H1 (cell line): ENCODE measurements around the gene ASTL. TPM values are rescaled to one million over a fixed set of nuclear protein-coding genes. Genes with fewer than 3 reads are reported as not detected.

Experiments
- CTCF ChIA-PET: fragments of 300-600 bp; sonication (Branson Sonifier 250); formaldehyde crosslinking; loops from one replicate; lab custom pipeline; 2021; ENCODE audit not compliant: partially characterized antibody; lab: Charles Lee
- POLR2A ChIA-PET: fragments of 300-600 bp; sonication (Branson Sonifier 250); formaldehyde crosslinking; loops from one replicate; lab custom pipeline; 2021; ENCODE audit warnings: inconsistent platforms; ENCODE audit not compliant: partially characterized antibody; lab: Charles Lee
- DNase-seq, 2 experiments: peaks; one replicate each; pipeline versions ENCODE4 v3.0.0 to v3.0.0-alpha.2; 2010 to 2022; ENCODE audit warnings: low spot score in 2 of 2, low read depth in 1 of 2, mixed read lengths in 1 of 2
- FAIRE-seq: peaks from 2 replicates; lab custom pipeline; 2011; peaks lifted over from hg19 to GRCh38; lab: Jason Lieb, UNC
- H2AFZ ChIP-seq: 2 replicates; pipeline ENCODE4 v1.8.1; 2012; ENCODE audit warnings: low read length, inconsistent platforms
- H2AK5ac ChIP-seq: 2 replicates; pipeline ENCODE4 v1.6.1; 2013; ENCODE audit warnings: low read depth, low read length
- H2BK120ac ChIP-seq: replicated peaks from 2 replicates; pipeline ENCODE3; 2013; ENCODE audit warnings: low read depth, low read length, inconsistent platforms
- H2BK12ac ChIP-seq: 2 replicates; pipeline ENCODE4 v1.6.1; 2013; ENCODE audit warnings: low read depth, low read length
- H2BK15ac ChIP-seq: 2 replicates; pipeline ENCODE4 v1.6.1; 2013; ENCODE audit warnings: low read length
- H2BK20ac ChIP-seq: 2 replicates; pipeline ENCODE4 v1.6.1; 2013; ENCODE audit warnings: low read length
- H2BK5ac ChIP-seq: 2 replicates; pipeline ENCODE4 v1.6.1; 2013; ENCODE audit warnings: low read depth, low read length
- H3K14ac ChIP-seq: 2 replicates; pipeline ENCODE4 v1.6.1; 2013; ENCODE audit warnings: inconsistent platforms; ENCODE audit not compliant: insufficient read length
- H3K18ac ChIP-seq: 2 replicates; pipeline ENCODE4 v1.6.1; 2013; ENCODE audit warnings: low read length; ENCODE audit errors: extremely low read depth
- H3K23ac ChIP-seq: 2 replicates; pipeline ENCODE4 v1.6.1; 2013; ENCODE audit warnings: inconsistent platforms; ENCODE audit not compliant: insufficient read length
- H3K23me2 ChIP-seq: 2 replicates; pipeline ENCODE4 v1.6.1; 2013; ENCODE audit warnings: low read depth, low read length
- H3K27ac ChIP-seq: 2 replicates; pipeline ENCODE4 v1.6.1; 2011; ENCODE audit warnings: low read depth, low read length, inconsistent platforms
- H3K27me3 ChIP-seq, 4 experiments: replicated peaks in 1 of 4; 1 replicate in 1 of 4; 2 replicates in 3 of 4; pipeline versions ENCODE4 v1.6.1 to v1.8.1; 2011 to 2013; ENCODE audit warnings: low read length in 3 of 4, mild to moderate bottlenecking in 3 of 4, inconsistent platforms in 2 of 4, mixed read lengths in 2 of 4, moderate library complexity in 1 of 4; ENCODE audit not compliant: control insufficient read depth in 3 of 4, insufficient read depth in 3 of 4; ENCODE audit errors: extremely low read depth in 1 of 4
- H3K36me3 ChIP-seq, 4 experiments: 2 replicates each; pipeline versions ENCODE4 v1.6.1 to v1.8.1; 2011 to 2013; ENCODE audit warnings: mild to moderate bottlenecking in 4 of 4, low read length in 3 of 4, moderate library complexity in 2 of 4, control low read depth in 1 of 4, inconsistent platforms in 1 of 4; ENCODE audit not compliant: insufficient read depth in 4 of 4, control insufficient read depth in 2 of 4
- H3K4ac ChIP-seq: replicated peaks from 2 replicates; pipeline ENCODE3; 2013; ENCODE audit warnings: low read length, low read depth, mixed read lengths, inconsistent platforms; ENCODE audit not compliant: insufficient read length
- H3K4me1 ChIP-seq, 4 experiments: replicated peaks in 1 of 4; 1 replicate in 1 of 4; 2 replicates in 3 of 4; pipeline versions ENCODE4 v1.6.1 to v1.8.1; 2011 to 2013; ENCODE audit warnings: low read length in 3 of 4, inconsistent platforms in 2 of 4, mixed read lengths in 1 of 4; ENCODE audit not compliant: insufficient read depth in 4 of 4, control insufficient read depth in 3 of 4
- H3K4me2 ChIP-seq, 2 experiments: 2 replicates each; pipeline versions ENCODE4 v1.6.1 to v1.8.1; 2011 to 2013; ENCODE audit warnings: low read depth in 2 of 2, low read length in 2 of 2, control low read depth in 1 of 2, inconsistent platforms in 1 of 2, mild to moderate bottlenecking in 1 of 2; ENCODE audit not compliant: insufficient read depth in 1 of 2
- H3K4me3 ChIP-seq, 4 experiments: fragments of 200-600, 300-600 bp in 1 of 4; sonication (generic), shearing (Covaris generic), sonication (Bioruptor Twin) in 1 of 4; 2 replicates each; pipeline versions ENCODE4 v1.5.1 to v1.8.1; 2011 to 2016; ENCODE audit warnings: low read length in 4 of 4, low read depth in 3 of 4, control low read depth in 2 of 4, inconsistent platforms in 2 of 4, mild to moderate bottlenecking in 2 of 4, mixed read lengths in 1 of 4, moderate library complexity in 1 of 4; ENCODE audit not compliant: insufficient read depth in 2 of 4; ENCODE audit errors: extremely low read depth in 1 of 4
- H3K56ac ChIP-seq: replicated peaks from 2 replicates; pipeline ENCODE3; 2013; ENCODE audit warnings: low read depth, mild to moderate bottlenecking, mixed read lengths, low read length, inconsistent platforms; ENCODE audit not compliant: insufficient read length
- H3K79me1 ChIP-seq: 2 replicates; pipeline ENCODE4 v1.6.1; 2013; ENCODE audit warnings: low read depth, low read length, control low read depth
- H3K79me2 ChIP-seq, 2 experiments: 2 replicates each; pipeline versions ENCODE4 v1.6.1 to v1.8.1; 2012 to 2013; ENCODE audit warnings: low read length in 2 of 2, mild to moderate bottlenecking in 2 of 2, inconsistent platforms in 1 of 2; ENCODE audit not compliant: insufficient read depth in 2 of 2, control insufficient read depth in 1 of 2
- H3K9ac ChIP-seq, 4 experiments: replicated peaks in 1 of 4; 1 replicate in 1 of 4; 2 replicates in 3 of 4; pipeline versions ENCODE4 v1.6.1 to v1.8.1; 2011 to 2013; ENCODE audit warnings: low read depth in 3 of 4, low read length in 3 of 4, control low read depth in 2 of 4, mild to moderate bottlenecking in 2 of 4, moderate library complexity in 2 of 4, inconsistent platforms in 1 of 4; ENCODE audit errors: extremely low read depth in 1 of 4
- H3K9me3 ChIP-seq, 2 experiments: 2 replicates each; pipeline versions ENCODE4 v1.6.1 to v1.8.1; 2012 to 2013; ENCODE audit warnings: mild to moderate bottlenecking in 2 of 2, moderate library complexity in 2 of 2, control low read depth in 1 of 2, inconsistent platforms in 1 of 2, low read depth in 1 of 2, low read length in 1 of 2, mixed read lengths in 1 of 2; ENCODE audit not compliant: insufficient read depth in 2 of 2
- H4K20me1 ChIP-seq, 2 experiments: replicated peaks in 1 of 2; 2 replicates each; pipeline versions ENCODE3 to v1.8.1; 2011 to 2013; ENCODE audit warnings: inconsistent platforms in 2 of 2, low read length in 2 of 2, mild to moderate bottlenecking in 1 of 2; ENCODE audit not compliant: insufficient read depth in 2 of 2, control insufficient read depth in 1 of 2
- H4K5ac ChIP-seq: 2 replicates; pipeline ENCODE4 v1.6.1; 2013; ENCODE audit warnings: low read length, low read depth, mixed read lengths, inconsistent platforms; ENCODE audit not compliant: insufficient read length
- H4K8ac ChIP-seq: 2 replicates; pipeline ENCODE4 v1.8.0; 2013; ENCODE audit warnings: mild to moderate bottlenecking, moderate library complexity, low read length, inconsistent platforms; ENCODE audit not compliant: insufficient read depth; ENCODE audit errors: extremely low read depth
- H4K91ac ChIP-seq: replicated peaks from 2 replicates; pipeline ENCODE3; 2013; ENCODE audit warnings: low read length, mixed read lengths, inconsistent platforms; ENCODE audit not compliant: insufficient read length
- ASH2L ChIP-seq: fragments of 200-600, 300-600 bp; sonication (generic); IDR thresholded peaks from one replicate; pipeline ENCODE4 v1.7.1; 2017; ENCODE audit warnings: low read length
- EGR1 ChIP-seq: IDR thresholded peaks from 2 replicates; pipeline ENCODE4 v1.6.1; 2011; ENCODE audit warnings: low read depth, low read length, borderline replicate concordance
- EP300 ChIP-seq, 2 experiments: IDR thresholded peaks; 1 replicate in 1 of 2; 2 replicates in 1 of 2; pipeline ENCODE4 v1.6.1; 2011 to 2012; ENCODE audit warnings: low read depth in 2 of 2, low read length in 2 of 2, mild to moderate bottlenecking in 2 of 2, borderline replicate concordance in 1 of 2, inconsistent platforms in 1 of 2, moderate library complexity in 1 of 2
- RAD21 ChIP-seq, 2 experiments: IDR thresholded peaks in 1 of 2; conservative IDR thresholded peaks in 1 of 2; 2 replicates each; pipeline ENCODE4 v1.6.1; 2011; ENCODE audit warnings: low read depth in 2 of 2, low read length in 2 of 2, improper control_type of control experiment in 1 of 2, inconsistent platforms in 1 of 2, mild to moderate bottlenecking in 1 of 2, moderate library complexity in 1 of 2
- TEAD4 ChIP-seq: IDR thresholded peaks from 2 replicates; pipeline ENCODE4 v1.6.1; 2012; ENCODE audit warnings: low read depth, low read length, inconsistent platforms, mixed read lengths
- WGBS, 2 experiments: shearing (Covaris generic) in 1 of 2; methylation state at CpG; one replicate each; pipeline versions ENCODE4 v1.1.6 to v1.1.7; 2013 to 2015; ENCODE audit warnings: low lambda C conversion rate in 2 of 2, mixed read lengths in 2 of 2, inconsistent platforms in 1 of 2, low coverage in 1 of 2, missing lambda C conversion rate in 1 of 2; ENCODE audit not compliant: insufficient replicate concordance in 2 of 2, insufficient coverage in 1 of 2, insufficient read length in 1 of 2; ENCODE audit errors: extremely low coverage in 1 of 2, missing lambda C conversion rate in 1 of 2; 5-methylcytosine and 5-hydroxymethylcytosine counted together
- polyA plus RNA-seq, 7 experiments: library from polyadenylated mRNA; depleted of rRNA in 3 of 7; stranded (reverse) in 5 of 7; unstranded in 2 of 7; fragments of >200 nt in 5 of 7; fragments of 200-250 nt in 2 of 7; gene quantifications; 1 replicate in 5 of 7; 2 replicates in 1 of 7; 4 replicates in 1 of 7; pipeline versions ENCODE4 v1.2.1 to v1.2.3, GENCODE V29; 2011 to 2013; ENCODE audit warnings: missing spikeins in 2 of 7, mixed read lengths in 2 of 7
- total RNA-seq: library from RNA; stranded (reverse); fragmentation: NEBNext Ultra II Directional; extraction: Animal tissue kit (Norgen Biotek cat#: 25700); gene quantifications from 2 replicates; pipeline ENCODE4 v1.2.1, GENCODE V29; 2021

ASTL gene
- total and polyA plus RNA-seq, 2 of the 8 experiments (the other 6 are each of a cell fraction or from before 2014, with no cell fraction given): 0.60 to 1.4 TPM

DNA sequence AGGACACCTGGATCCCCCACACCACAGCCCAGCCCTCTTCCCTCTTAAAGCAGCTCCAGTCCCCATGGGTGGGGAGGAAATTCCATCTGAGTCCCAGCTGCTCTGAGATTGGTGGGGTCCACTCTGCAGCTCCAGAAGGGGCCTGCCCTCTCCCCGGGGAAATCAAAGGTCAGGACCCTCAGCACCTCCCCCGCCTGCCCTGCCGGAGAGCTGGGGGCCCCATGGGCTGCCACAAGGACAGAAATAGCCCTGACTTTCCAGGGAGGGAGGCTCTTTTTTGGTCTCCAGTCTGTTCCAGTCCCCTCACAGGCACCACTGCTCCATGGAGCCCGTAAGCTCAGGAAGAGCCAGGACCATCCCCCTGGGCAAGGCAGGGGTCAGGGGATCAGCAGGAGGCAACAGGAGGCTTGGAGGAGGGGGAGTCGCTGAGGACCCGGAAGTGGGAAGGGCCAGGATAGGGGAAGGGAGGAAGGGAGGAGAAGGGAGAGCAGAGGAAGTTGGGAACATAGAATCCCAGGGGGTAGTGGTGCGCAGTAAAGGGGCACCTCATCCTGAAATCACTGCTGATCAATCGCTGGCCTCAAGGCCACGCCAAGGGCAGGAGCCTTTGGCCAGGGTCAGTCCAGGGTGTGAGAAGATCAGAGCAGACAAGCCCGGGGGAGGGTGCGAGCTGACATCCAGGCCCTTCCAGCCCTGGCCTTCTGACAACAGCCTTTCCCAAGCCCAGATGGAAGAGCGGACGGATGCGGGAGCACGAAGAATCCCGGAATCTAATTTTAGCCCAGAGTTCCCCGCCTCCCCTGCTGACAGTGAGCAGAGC lies 29.6 kb downstream of the ASTL start:
- no peak overlapping the region for H3K56ac ChIP-seq
- no peaks in the 10 kb centered on the region for H3K36me3 ChIP-seq
- no peak overlapping the region for H3K9ac ChIP-seq
- H2BK15ac ChIP-seq: no peak overlapping the region; the same call in 1 of the 2 replicates
- peak overlapping the region; percentile 64 for H2AFZ ChIP-seq
- H4K8ac ChIP-seq: peak overlapping the region; percentile 62
- H3K18ac ChIP-seq: peak overlapping the region; percentile 66
- H4K5ac ChIP-seq: no peak overlapping the region
- H3K9me3 ChIP-seq: peaks cover 4 to 11% of the 10 kb centered on the region in 2 experiments
- peak overlapping the region; percentile 60; the same call in 1 of the 2 replicates for H2BK12ac ChIP-seq
- peak; percentile 52; the same call in 1 of the 2 replicates for TF ChIP-seq EGR1
- TF ChIP-seq EP300 (IDR thresholded peaks at IDR 0.05; ENCODE audit: borderline replicate concordance in 1 of 2, low read depth in 2 of 2, low read length in 2 of 2): peak in 1 of 2 experiments; percentile 26; a peak in 1 of 3 replicates
- no peak for TF ChIP-seq RAD21 (IDR thresholded peaks at IDR 0.05 in 1 of 2, conservative IDR thresholded peaks at IDR 0.05 in 1 of 2; ENCODE audit: low read depth in 2 of 2, low read length in 2 of 2)
- TF ChIP-seq TEAD4: no peak
- TF ChIP-seq ASH2L: peak; percentile 73
- TF ChIP-seq, all 59 proteins: peak for 3
- Histone ChIP-seq H4K91ac (peak overlapping the region; percentile 38), H4K20me1 (no peaks in the 10 kb centered on the region), H3K79me1 (no peaks in the 10 kb centered on the region), H2BK120ac (no peak overlapping the region), H3K4me3 (peak overlapping the region in 1 of 4 experiments; percentile 35; a peak in 1 of 8 replicates), H3K23ac (no peak overlapping the region), H3K27ac (peak overlapping the region; percentile 15; the same call in 1 of the 2 replicates), H3K4ac (no peak overlapping the region), H3K79me2 (no peaks in the 10 kb centered on the region), H3K4me1 (peaks cover 0 to 25% (median 17%) of the 10 kb centered on the region in 4 experiments; a peak in 6 of 7 replicates), H3K27me3 (no peaks in the 10 kb centered on the region), H2BK5ac (peak overlapping the region; percentile 67; the same call in 1 of the 2 replicates), H3K4me2 (peak overlapping the region; percentile 38 to 40), H2AK5ac (0 out of 2 replicates have a peak overlapping the region, but pooled peaks have one; percentile 77), H2BK20ac (peak overlapping the region; percentile 38; the same call in 1 of the 2 replicates), H3K23me2 (peaks cover 2% of the 10 kb centered on the region; the same call in 1 of the 2 replicates), H3K14ac (no peak overlapping the region)
- FAIRE-seq (peak; percentile 39), DNase-seq (no peak)
- CTCF ChIA-PET: interaction anchor here (0.5 to 2.5 kb wide), 10 partner anchors 9 to 125 kb away, joined by 3 to 25 read pairs (median 4); partner anchors contain the start of genes ADRA2B, ASTL and DUSP2
- 60% methylated on average over 17 of the region's 17 CpGs; no CpG with 5 or more reads in 1 of the 2 experiments for WGBS, 2 experiments
- POLR2A ChIA-PET: interaction anchor here (0.8 to 1.5 kb wide), 3 partner anchors 10 to 30 kb away, joined by 3 to 9 read pairs (median 5); partner anchors contain the start of gene ASTL
